GM12878 (cell line): ENCODE data around the gene SLC4A1. TPM values are rescaled to one million over a fixed set of nuclear protein-coding genes. Genes with fewer than 3 reads are reported as not detected.

Experiments
- ATAC-seq: fragments of 200-7000 bp; cut with Tn5 transposase; 3 replicates; pipeline ENCODE4 v1.9.1; 2020; ENCODE audit warnings: mild to moderate bottlenecking, moderate library complexity
- BruUV-seq: library from RNA; stranded (reverse); fragments of 400-500 nt; replicated peaks from 2 replicates; lab custom pipeline; 2021; lab: Mats Ljungman, UMichigan
- CTCF ChIA-PET: fragments of 300-600 bp; sonication (Branson Sonifier 250); formaldehyde crosslinking; extraction: SDS; loops from one replicate; lab custom pipeline; 2021; ENCODE audit warnings: inconsistent platforms; lab: Yijun Ruan, JAX
- POLR2A ChIA-PET: fragments of 350-600 bp; formaldehyde crosslinking; extraction: SDS; loops from one replicate; lab custom pipeline; 2021; ENCODE audit warnings: inconsistent platforms; lab: Charles Lee
- RAD21 ChIA-PET: fragments of 300-600 bp; sonication (Branson Sonifier 250); formaldehyde crosslinking; loops from one replicate; lab custom pipeline; 2023; ENCODE audit warnings: antibody characterized with exemption; ENCODE audit not compliant: unreplicated experiment; lab: Charles Lee
- SMC1A ChIA-PET: fragments of 300-600 bp; sonication (Branson Sonifier 250); formaldehyde crosslinking; loops from one replicate; lab custom pipeline; 2023; ENCODE audit not compliant: unreplicated experiment, uncharacterized antibody; lab: Charles Lee
- DNase-seq: peaks from one replicate; pipeline ENCODE4 v3.0.0-alpha.2; 2011; ENCODE audit warnings: low read depth, low spot score
- FAIRE-seq: peaks from 3 replicates; lab custom pipeline; 2011; peaks lifted over from hg19 to GRCh38; lab: Jason Lieb, UNC
- H2AFZ ChIP-seq: 2 replicates; pipeline ENCODE4 v1.6.0; 2011; ENCODE audit warnings: low read depth, low read length, control low read depth; ENCODE audit not compliant: control insufficient read depth
- H3K27ac ChIP-seq: 2 replicates; pipeline ENCODE4 v1.5.1; 2011; ENCODE audit warnings: control low read depth; ENCODE audit not compliant: control insufficient read depth, insufficient read depth
- H3K27me3 ChIP-seq, 2 experiments: replicated peaks in 1 of 2; 2 replicates each; pipeline versions ENCODE4 v1.6.0 to v1.6.1; 2011; ENCODE audit warnings: low read length in 1 of 2; ENCODE audit not compliant: control insufficient read depth in 2 of 2, insufficient read depth in 2 of 2
- H3K36me3 ChIP-seq, 2 experiments: 2 replicates each; pipeline ENCODE4 v1.5.1; 2011; ENCODE audit warnings: low read length in 1 of 2; ENCODE audit not compliant: control insufficient read depth in 2 of 2, insufficient read depth in 2 of 2
- H3K4me1 ChIP-seq: 2 replicates; pipeline ENCODE4 v1.6.1; 2011; ENCODE audit warnings: mild to moderate bottlenecking, low read length, moderate library complexity, mixed read lengths; ENCODE audit not compliant: control insufficient read depth, insufficient read depth
- H3K4me2 ChIP-seq: 2 replicates; pipeline ENCODE4 v1.6.0; 2011; ENCODE audit warnings: control low read depth; ENCODE audit not compliant: control insufficient read depth, insufficient read depth
- H3K4me3 ChIP-seq: fragments of 200-600 bp; sonication (generic); 2 replicates; pipeline ENCODE4 v1.5.1; 2016
- H3K79me2 ChIP-seq: 2 replicates; pipeline ENCODE4 v1.6.0; 2011; ENCODE audit warnings: low read length; ENCODE audit not compliant: control insufficient read depth, insufficient read depth
- H3K9ac ChIP-seq: 2 replicates; pipeline ENCODE4 v1.8.0; 2011; ENCODE audit warnings: low read length, control low read depth, mixed read lengths; ENCODE audit not compliant: control insufficient read depth, insufficient read depth
- H3K9me3 ChIP-seq: replicated peaks from 3 replicates; pipeline ENCODE4 v1.5.1; 2011; ENCODE audit warnings: mild to moderate bottlenecking, low read length; ENCODE audit not compliant: control insufficient read depth, insufficient read depth
- H4K20me1 ChIP-seq: 2 replicates; pipeline ENCODE4 v1.6.0; 2011; ENCODE audit not compliant: control insufficient read depth, insufficient read depth
- ATF7 ChIP-seq: fragments of 450-650 bp; IDR thresholded peaks from 2 replicates; pipeline ENCODE4 v1.6.1; 2016; ENCODE audit warnings: low read depth, mild to moderate bottlenecking
- BRCA1 ChIP-seq: IDR thresholded peaks from 2 replicates; pipeline ENCODE4 v1.6.1; 2011; ENCODE audit warnings: low read depth, low read length, improper control_type of control experiment
- FOS ChIP-seq: IDR thresholded peaks from 3 replicates; pipeline ENCODE4 v1.6.1; 2011; ENCODE audit warnings: borderline replicate concordance; ENCODE audit not compliant: insufficient read length; ENCODE audit errors: extremely low read depth
- NFYB ChIP-seq: IDR thresholded peaks from 2 replicates; pipeline ENCODE4 v1.6.1; 2011; ENCODE audit warnings: low read depth, mild to moderate bottlenecking, low read length, improper control_type of control experiment, moderate library complexity; ENCODE audit not compliant: insufficient read depth
- PML ChIP-seq: IDR thresholded peaks from 2 replicates; pipeline ENCODE4 v1.6.1; 2012; ENCODE audit warnings: low read length, inconsistent platforms
- YY1 ChIP-seq: IDR thresholded peaks from 2 replicates; pipeline ENCODE4 v1.6.1; 2011; ENCODE audit warnings: low read depth, mild to moderate bottlenecking, low read length
- ZNF24 ChIP-seq: fragments of 450-650 bp; IDR thresholded peaks from 2 replicates; pipeline ENCODE4 v1.6.1; 2017; ENCODE audit warnings: antibody characterized with exemption, mild to moderate bottlenecking
- WGBS: methylation state at CpG from one replicate; pipeline ENCODE4 v1.1.6; 2016; ENCODE audit warnings: low lambda C conversion rate; ENCODE audit not compliant: insufficient replicate concordance, insufficient coverage; ENCODE audit errors: missing lambda C conversion rate; 5-methylcytosine and 5-hydroxymethylcytosine counted together
- in situ Hi-C: fragments of 300-500 bp; cut with MboI; formaldehyde crosslinking; loops from 9 replicates; pipeline ENCODE4 v1.14.3; 2018; ENCODE audit warnings: mixed read lengths
- intact Hi-C: fragments of 100-400 bp; cut with micrococcal nuclease; formaldehyde crosslinking; loops from one replicate; pipeline ENCODE4 v1.14.2; 2022; ENCODE audit not compliant: unreplicated experiment
- polyA plus RNA-seq, 11 experiments: library from polyadenylated mRNA; depleted of rRNA in 4 of 11; unstranded in 6 of 11; stranded (reverse) in 5 of 11; fragments of >200 nt; fragmentation: Nextera tagmentation in 4 of 11; fragmentation: Illumina TruSeq in 1 of 11; extraction: Ambion mirVana in 4 of 11; extraction: Trizol in 1 of 11; gene quantifications; 1 replicate in 1 of 11; 2 replicates in 10 of 11; pipeline versions ENCODE4 v1.2.1 to v1.2.3, GENCODE V29; 2011 to 2016; ENCODE audit warnings: inconsistent platforms in 2 of 11, missing spikeins in 2 of 11, low read depth in 1 of 11
- total RNA-seq, 4 experiments: library from RNA; depleted of rRNA in 3 of 4; stranded (reverse); fragments of >200 nt in 3 of 4; fragmentation: Illumina TruSeq in 1 of 4; extraction: Trizol in 1 of 4; gene quantifications; 2 replicates each; pipeline versions ENCODE4 v1.2.1 to v1.2.3, GENCODE V29; 2013 to 2021
- TF ChIP-seq, protein P1 (sequence below): fragments of 450-650 bp; IDR thresholded peaks from 2 replicates; pipeline ENCODE4 v1.6.1; 2017; ENCODE audit warnings: antibody characterized with exemption, mild to moderate bottlenecking, moderate library complexity
- TF ChIP-seq, protein P2 (sequence below): IDR thresholded peaks from 2 replicates; pipeline ENCODE4 v1.6.1; 2011; ENCODE audit warnings: borderline replicate concordance, low read depth, mild to moderate bottlenecking, moderate library complexity, mixed read lengths, low read length; ENCODE audit not compliant: insufficient read depth; ENCODE audit errors: extremely low read length

The SLC4A1 gene
- total and polyA plus RNA-seq, 10 of the 15 experiments (the other 5 are each of a cell fraction or from before 2014, with no cell fraction given) = 0.03 TPM; not detected in 9

DNA sequence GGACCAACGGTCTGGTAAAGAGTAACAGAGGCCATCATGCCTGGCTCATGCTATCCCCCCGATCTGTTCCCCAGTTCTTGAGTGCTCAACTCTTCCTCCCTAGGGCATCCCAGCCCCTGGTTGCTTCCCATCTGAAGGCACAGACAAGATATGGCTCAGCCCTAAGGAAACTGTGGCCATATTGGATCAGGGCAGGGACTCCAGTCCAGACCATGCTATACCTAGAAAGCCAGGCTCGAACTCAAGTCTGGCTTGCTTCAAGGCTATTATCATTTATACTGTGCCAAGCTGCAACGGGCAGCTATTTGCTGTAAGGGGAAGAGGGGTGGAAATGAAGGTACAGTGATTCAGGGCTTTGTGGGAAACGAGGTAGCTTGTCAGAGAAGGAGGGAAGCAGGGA lies 51.2 kb downstream of the SLC4A1 start:
- Histone ChIP-seq H3K27ac (peak overlapping the region; percentile 80), H3K4me3 (peak overlapping the region; percentile 82), H2AFZ (no peak overlapping the region), H3K36me3 (peaks cover 25 to 32% of the 10 kb centered on the region in 2 experiments), H3K79me2 (peaks cover 62% of the 10 kb centered on the region), H3K9me3 (no peaks in the 10 kb centered on the region), H3K4me1 (peaks cover 16% of the 10 kb centered on the region), H3K27me3 (no peaks in the 10 kb centered on the region), H3K9ac (peak overlapping the region; percentile 77), H4K20me1 (no peaks in the 10 kb centered on the region), H3K4me2 (peak overlapping the region; percentile 97)
- ATAC-seq (no peak), FAIRE-seq (no peak), DNase-seq (no peak)
- intact Hi-C loops = loop anchor here (10.0 kb wide), 1 partner anchor 288 kb away; the partner anchor contains the start of gene GPATCH8
- ChIA-PET CTCF (interaction anchor here (0.6 to 3.9 kb wide), 14 partner anchors 10 to 307 kb away, joined by 3 to 43 read pairs (median 6); partner anchors contain the start of genes ATXN7L3, FAM171A2, G6PC3 and GRN), SMC1A (interaction anchor here (0.6 to 2.6 kb wide), 13 partner anchors 15 to 286 kb away, joined by 3 to 14 read pairs (median 5); partner anchors contain the start of genes GRN, SLC25A39 and TMUB2), POLR2A (interaction anchor here (0.7 to 3.0 kb wide), 8 partner anchors 15 to 287 kb away, joined by 3 to 30 read pairs (median 4); partner anchors contain the start of genes GPATCH8, GRN and SLC25A39), RAD21 (interaction anchor here (1.1 to 2.2 kb wide), 10 partner anchors 13 to 137 kb away, joined by 3 to 10 read pairs (median 4); partner anchors contain the start of genes ATXN7L3, GRN and SLC25A39)
- TF ChIP-seq YY1 (peak; percentile 54; the same call in 1 of the 2 replicates), PML (0 out of 2 replicates have a peak, but pooled peaks have one; percentile 21), BRCA1 (no peak)
- BruUV-seq = no TSS peak
- in situ Hi-C loops = loop anchor here (25.0 kb wide), 1 partner anchor 296 kb away; the partner anchor contains the start of gene GPATCH8
- 0% methylated on average over 5 of the region's 5 CpGs for WGBS

DNA sequence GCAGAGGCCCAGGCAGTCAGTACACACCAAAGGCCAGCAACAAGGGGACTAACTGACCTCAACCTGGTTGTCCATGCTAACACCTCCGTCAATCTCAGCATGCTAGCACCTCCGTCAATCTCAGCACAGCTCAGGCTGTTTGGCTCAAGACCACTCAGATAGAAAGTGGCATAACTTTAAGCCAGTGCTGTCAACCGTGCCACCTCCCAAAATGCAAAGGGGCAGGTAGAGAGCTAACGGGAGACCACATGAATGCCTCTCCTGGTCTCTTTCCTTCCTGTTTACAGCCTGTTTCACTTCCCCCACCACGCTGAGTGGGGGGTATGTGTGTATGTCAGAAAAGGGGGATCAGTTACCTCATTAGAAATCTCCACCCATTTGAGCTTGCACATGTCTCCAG lies 51.8 kb downstream of the SLC4A1 start:
- H3K4me2 ChIP-seq = peak overlapping the region; percentile 97
- no peak overlapping the region for H2AFZ ChIP-seq
- in situ Hi-C loops = loop anchor here (25.0 kb wide), 1 partner anchor 296 kb away; the partner anchor contains the start of gene GPATCH8
- 1% methylated on average over 5 of the region's 5 CpGs for WGBS
- H3K79me2 ChIP-seq = peaks cover 57% of the 10 kb centered on the region
- H4K20me1 ChIP-seq = no peaks in the 10 kb centered on the region
- peak; percentile 63 for ATAC-seq
- DNase-seq = peak; percentile 71
- H3K36me3 ChIP-seq = peaks cover 25 to 37% of the 10 kb centered on the region in 2 experiments
- peak overlapping the region; percentile 80 for H3K27ac ChIP-seq
- H3K9ac ChIP-seq = peak overlapping the region; percentile 77
- peak overlapping the region; percentile 82 for H3K4me3 ChIP-seq
- ChIA-PET SMC1A (interaction anchor here (0.6 to 2.6 kb wide), 12 partner anchors 15 to 286 kb away, joined by 3 to 14 read pairs (median 6); partner anchors contain the start of genes GRN, SLC25A39 and TMUB2), CTCF (interaction anchor here (0.6 to 3.9 kb wide), 12 partner anchors 10 to 307 kb away, joined by 3 to 43 read pairs (median 6); partner anchors contain the start of genes ATXN7L3, FAM171A2, G6PC3 and GRN), POLR2A (interaction anchor here (0.7 to 3.0 kb wide), 8 partner anchors 14 to 287 kb away, joined by 3 to 30 read pairs (median 4); partner anchors contain the start of genes GPATCH8 and GRN), RAD21 (interaction anchor here (1.1 to 2.2 kb wide), 9 partner anchors 12 to 137 kb away, joined by 3 to 10 read pairs (median 5); partner anchors contain the start of genes GRN and SLC25A39)
- H3K4me1 ChIP-seq = peaks cover 16% of the 10 kb centered on the region
- H3K27me3 ChIP-seq = no peaks in the 10 kb centered on the region
- no peaks in the 10 kb centered on the region for H3K9me3 ChIP-seq
- intact Hi-C loops = loop anchor here (10.0 kb wide), 1 partner anchor 289 kb away; the partner anchor contains the start of gene GPATCH8
- peak; percentile 90 for FAIRE-seq
- BruUV-seq = TSS peak; percentile 36
- TF ChIP-seq NFYB = no peak
- no peak for TF ChIP-seq ZNF24
- peak; percentile 36; the same call in 1 of the 2 replicates for TF ChIP-seq ATF7
- TF ChIP-seq FOS = no peak
- TF ChIP-seq, protein P1, sequence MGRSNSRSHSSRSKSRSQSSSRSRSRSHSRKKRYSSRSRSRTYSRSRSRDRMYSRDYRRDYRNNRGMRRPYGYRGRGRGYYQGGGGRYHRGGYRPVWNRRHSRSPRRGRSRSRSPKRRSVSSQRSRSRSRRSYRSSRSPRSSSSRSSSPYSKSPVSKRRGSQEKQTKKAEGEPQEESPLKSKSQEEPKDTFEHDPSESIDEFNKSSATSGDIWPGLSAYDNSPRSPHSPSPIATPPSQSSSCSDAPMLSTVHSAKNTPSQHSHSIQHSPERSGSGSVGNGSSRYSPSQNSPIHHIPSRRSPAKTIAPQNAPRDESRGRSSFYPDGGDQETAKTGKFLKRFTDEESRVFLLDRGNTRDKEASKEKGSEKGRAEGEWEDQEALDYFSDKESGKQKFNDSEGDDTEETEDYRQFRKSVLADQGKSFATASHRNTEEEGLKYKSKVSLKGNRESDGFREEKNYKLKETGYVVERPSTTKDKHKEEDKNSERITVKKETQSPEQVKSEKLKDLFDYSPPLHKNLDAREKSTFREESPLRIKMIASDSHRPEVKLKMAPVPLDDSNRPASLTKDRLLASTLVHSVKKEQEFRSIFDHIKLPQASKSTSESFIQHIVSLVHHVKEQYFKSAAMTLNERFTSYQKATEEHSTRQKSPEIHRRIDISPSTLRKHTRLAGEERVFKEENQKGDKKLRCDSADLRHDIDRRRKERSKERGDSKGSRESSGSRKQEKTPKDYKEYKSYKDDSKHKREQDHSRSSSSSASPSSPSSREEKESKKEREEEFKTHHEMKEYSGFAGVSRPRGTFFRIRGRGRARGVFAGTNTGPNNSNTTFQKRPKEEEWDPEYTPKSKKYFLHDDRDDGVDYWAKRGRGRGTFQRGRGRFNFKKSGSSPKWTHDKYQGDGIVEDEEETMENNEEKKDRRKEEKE = no peak
- TF ChIP-seq, protein P2, sequence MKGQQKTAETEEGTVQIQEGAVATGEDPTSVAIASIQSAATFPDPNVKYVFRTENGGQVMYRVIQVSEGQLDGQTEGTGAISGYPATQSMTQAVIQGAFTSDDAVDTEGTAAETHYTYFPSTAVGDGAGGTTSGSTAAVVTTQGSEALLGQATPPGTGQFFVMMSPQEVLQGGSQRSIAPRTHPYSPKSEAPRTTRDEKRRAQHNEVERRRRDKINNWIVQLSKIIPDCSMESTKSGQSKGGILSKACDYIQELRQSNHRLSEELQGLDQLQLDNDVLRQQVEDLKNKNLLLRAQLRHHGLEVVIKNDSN = no peak
